Stimulated activated naive B cell treated with anti-CD40 and anti-IgM and Interleukin-4, amounts not matched to agents 10 μg/mL and 1 μg/mL and 100 μg/mL, for 72 hours (primary cell): Measurements from ENCODE around the gene RGS7.
"Not testable (repeated sequence)": the region's sequence is repeated elsewhere in the genome, so short reads cannot be mapped to it uniquely, and the experiment has no call there.

Experiments
- ATAC-seq, 2 donors: fragments of 150-1000 bp; cut with Tn5 transposase; replicated peaks; 2 replicates each; pipeline ENCODE4 v1.10.0; 2021; ENCODE audit warnings: moderate library complexity in 1 of 2
- DNase-seq: peaks from one replicate; pipeline ENCODE4 v3.0.0; 2021
- H3K27ac Mint-ChIP-seq: one replicate; pipeline ENCODE4 v1.8.0; 2022; ENCODE audit warnings: mild to moderate bottlenecking, mixed read lengths
- H3K27me3 Mint-ChIP-seq, 2 donors: one replicate each; pipeline ENCODE4 v1.8.0; 2022; ENCODE audit warnings: mixed read lengths in 2 of 2
- H3K36me3 Mint-ChIP-seq, 2 donors: one replicate each; pipeline ENCODE4 v1.8.0; 2022; ENCODE audit warnings: mixed read lengths in 2 of 2, mild to moderate bottlenecking in 1 of 2
- H3K4me1 Mint-ChIP-seq, 2 donors: one replicate each; pipeline ENCODE4 v1.8.0; 2022; ENCODE audit warnings: mixed read lengths in 2 of 2, mild to moderate bottlenecking in 1 of 2
- H3K4me3 Mint-ChIP-seq, 2 donors: one replicate each; pipeline ENCODE4 v1.8.0; 2022; ENCODE audit warnings: mild to moderate bottlenecking in 2 of 2, mixed read lengths in 2 of 2, moderate library complexity in 1 of 2
- H3K9me3 Mint-ChIP-seq, 2 donors: one replicate each; pipeline ENCODE4 v1.8.0; 2022; ENCODE audit warnings: mixed read lengths in 2 of 2, mild to moderate bottlenecking in 1 of 2

RGS7 gene

DNA sequence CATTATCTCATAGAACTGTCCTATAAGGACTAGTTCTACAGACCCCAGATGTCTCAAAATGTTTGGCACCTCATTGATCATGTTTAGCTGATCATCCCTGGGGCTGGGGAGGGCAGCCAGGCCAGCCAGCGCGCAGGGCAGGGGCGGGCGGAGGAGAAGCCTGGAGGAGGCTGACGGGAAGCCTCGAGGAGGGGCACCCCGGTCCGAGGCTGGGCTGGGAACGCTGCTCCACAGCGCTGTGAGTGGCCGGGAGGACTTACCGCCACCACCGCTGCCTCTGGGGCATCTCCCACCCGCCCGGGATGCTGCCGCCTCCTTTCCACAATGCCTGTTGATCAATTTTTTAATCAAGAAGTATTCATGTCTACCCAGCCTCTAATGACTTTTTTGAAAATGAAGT, 585.6 kb downstream of the RGS7 start:
- no peak for DNase-seq
- no peak for ATAC-seq
- no peak overlapping the region for H3K4me3 Mint-ChIP-seq
- H3K4me1 Mint-ChIP-seq: no peaks in the 10 kb centered on the region
- no peak overlapping the region for H3K27ac Mint-ChIP-seq
- H3K36me3 Mint-ChIP-seq: no peaks in the 10 kb centered on the region
- H3K27me3 Mint-ChIP-seq: no peaks in the 10 kb centered on the region
- H3K9me3 Mint-ChIP-seq: no peaks in the 10 kb centered on the region

DNA sequence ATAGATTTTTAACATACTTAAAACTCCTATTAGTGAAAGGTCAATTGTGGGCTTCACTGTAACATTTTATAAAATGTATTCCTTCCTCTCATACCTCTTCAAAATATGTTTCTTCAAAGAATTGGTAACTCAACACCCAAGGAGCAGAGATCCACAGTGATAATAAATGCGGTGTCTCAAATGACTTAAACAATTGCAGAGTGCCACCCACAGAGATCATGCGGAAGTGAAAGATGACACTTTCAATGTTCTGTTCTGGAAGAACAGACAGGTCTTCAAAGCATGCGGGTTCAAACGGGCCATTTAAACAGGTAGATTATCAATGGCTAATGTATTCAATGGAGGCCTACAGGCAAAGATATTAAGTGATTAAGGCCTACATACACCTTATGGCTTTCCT, 588.0 kb downstream of the RGS7 start:
- H3K4me1 Mint-ChIP-seq: no peaks in the 10 kb centered on the region
- DNase-seq (no peak), ATAC-seq (no peak)
- no peaks in the 10 kb centered on the region for H3K27me3 Mint-ChIP-seq
- no peaks in the 10 kb centered on the region for H3K36me3 Mint-ChIP-seq
- no peak overlapping the region for H3K4me3 Mint-ChIP-seq
- no peak overlapping the region for H3K27ac Mint-ChIP-seq
- no peaks in the 10 kb centered on the region for H3K9me3 Mint-ChIP-seq

DNA sequence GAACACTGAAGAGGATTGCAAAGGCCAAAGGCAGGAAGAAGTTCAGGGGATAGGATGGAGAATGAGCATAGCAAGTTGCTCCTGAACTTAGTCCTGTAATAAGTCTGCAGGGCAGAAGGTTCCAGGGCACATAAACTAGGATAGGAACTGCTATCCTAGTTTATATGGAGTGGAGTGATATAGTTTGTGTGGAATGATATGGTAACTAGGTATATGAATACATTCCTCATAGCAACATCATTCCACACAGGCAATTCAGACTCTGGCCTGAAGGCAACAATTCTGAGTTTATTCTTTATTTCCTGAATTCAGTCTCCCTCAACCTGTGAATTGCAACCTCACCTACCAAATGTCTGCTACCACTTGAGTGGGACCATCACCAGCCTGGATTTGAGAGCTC, 590.2 kb downstream of the RGS7 start:
- H3K9me3 Mint-ChIP-seq: peaks cover 0 to 1% of the 10 kb centered on the region in 2 donors
- DNase-seq (no peak), ATAC-seq (no peak)
- H3K27ac Mint-ChIP-seq: no peak overlapping the region
- no peaks in the 10 kb centered on the region for H3K36me3 Mint-ChIP-seq
- no peaks in the 10 kb centered on the region for H3K27me3 Mint-ChIP-seq
- H3K4me3 Mint-ChIP-seq: no peak overlapping the region
- no peaks in the 10 kb centered on the region for H3K4me1 Mint-ChIP-seq

DNA sequence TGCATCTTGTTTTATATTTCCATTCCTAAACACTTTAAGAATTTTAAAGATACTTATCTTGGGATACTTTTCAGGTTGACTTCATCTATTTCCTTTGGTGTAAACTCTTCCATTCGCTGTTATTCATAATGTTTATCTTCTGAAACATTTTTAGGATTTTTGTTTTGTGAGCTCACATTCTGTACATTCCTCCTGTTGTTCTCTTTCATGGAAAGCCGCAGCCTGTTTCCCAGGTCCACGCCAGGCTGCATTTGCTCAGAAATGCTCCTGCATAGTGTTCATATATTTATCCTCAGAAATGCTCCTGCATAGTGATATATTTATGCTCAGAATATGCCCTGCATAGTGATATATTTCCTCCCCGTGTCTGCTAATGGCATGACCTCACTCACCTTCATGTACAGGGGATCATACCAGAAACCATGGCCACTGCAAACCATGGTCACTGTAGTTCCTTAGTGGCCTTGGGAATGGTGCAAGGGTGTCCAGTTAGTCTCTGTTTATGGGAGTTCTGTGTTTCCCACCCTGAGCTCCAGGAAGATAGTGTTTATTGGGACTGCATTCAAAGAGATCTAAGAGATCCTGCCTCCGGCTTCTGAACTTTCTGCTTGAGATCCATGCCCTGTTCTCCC, 591.2 kb downstream of the RGS7 start:
- Mint-ChIP-seq H3K4me3 (no peak overlapping the region), H3K27ac (no peak overlapping the region), H3K9me3 (peaks cover 0 to 1% of the 10 kb centered on the region in 2 donors), H3K4me1 (no peaks in the 10 kb centered on the region), H3K27me3 (no peaks in the 10 kb centered on the region), H3K36me3 (no peaks in the 10 kb centered on the region)
- no peak for DNase-seq
- no peak for ATAC-seq

DNA sequence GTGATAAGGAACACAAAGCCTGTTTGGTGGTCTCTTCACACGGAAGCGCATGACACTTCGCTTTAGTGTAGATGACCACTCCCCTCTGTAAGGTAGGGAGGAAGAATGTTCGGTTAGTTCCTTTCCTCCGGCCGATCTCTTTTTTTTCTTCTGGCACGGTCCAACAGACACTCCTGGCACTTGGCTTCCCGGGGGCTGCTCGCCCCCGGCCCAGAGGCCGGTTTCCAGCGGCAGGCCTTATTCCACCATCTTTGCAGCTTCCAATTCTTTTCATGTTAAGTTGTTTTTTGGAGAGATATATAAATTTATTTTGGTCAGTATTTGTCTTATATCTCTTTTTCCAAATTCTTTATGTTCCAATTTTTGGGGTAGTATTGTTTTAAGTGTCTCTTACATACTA, 593.2 kb downstream of the RGS7 start:
- H3K36me3 Mint-ChIP-seq: no peaks in the 10 kb centered on the region
- H3K4me1 Mint-ChIP-seq: no peaks in the 10 kb centered on the region
- H3K27me3 Mint-ChIP-seq: no peaks in the 10 kb centered on the region
- H3K9me3 Mint-ChIP-seq: peaks cover 0 to 1% of the 10 kb centered on the region in 2 donors
- ATAC-seq (no peak), DNase-seq (no peak)
- H3K4me3 Mint-ChIP-seq: no peak overlapping the region
- H3K27ac Mint-ChIP-seq: no peak overlapping the region

DNA sequence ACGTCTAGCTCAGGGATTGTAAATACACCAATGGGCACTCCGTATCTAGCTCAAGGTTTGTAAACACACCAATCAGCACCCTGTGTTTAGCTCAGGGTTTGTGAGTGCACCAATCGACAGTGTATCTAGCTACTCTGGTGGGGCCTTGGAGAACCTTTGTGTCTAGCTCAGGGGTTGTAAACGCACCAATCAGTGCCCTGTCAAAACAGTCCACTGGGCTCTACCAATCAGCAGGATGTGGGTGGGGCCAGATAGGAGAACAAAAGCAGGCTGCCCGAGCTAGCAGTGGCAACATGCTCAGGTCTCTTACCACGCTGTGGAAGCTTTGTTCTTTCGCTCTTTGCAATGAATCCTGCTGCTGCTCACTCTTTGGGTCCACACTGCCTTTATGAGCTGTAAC, 593.9 kb downstream of the RGS7 start:
- H3K27me3 Mint-ChIP-seq, ATAC-seq, H3K4me1 Mint-ChIP-seq, DNase-seq, H3K9me3 Mint-ChIP-seq, H3K36me3 Mint-ChIP-seq, H3K27ac Mint-ChIP-seq, H3K4me3 Mint-ChIP-seq: not testable (repeated sequence)

DNA sequence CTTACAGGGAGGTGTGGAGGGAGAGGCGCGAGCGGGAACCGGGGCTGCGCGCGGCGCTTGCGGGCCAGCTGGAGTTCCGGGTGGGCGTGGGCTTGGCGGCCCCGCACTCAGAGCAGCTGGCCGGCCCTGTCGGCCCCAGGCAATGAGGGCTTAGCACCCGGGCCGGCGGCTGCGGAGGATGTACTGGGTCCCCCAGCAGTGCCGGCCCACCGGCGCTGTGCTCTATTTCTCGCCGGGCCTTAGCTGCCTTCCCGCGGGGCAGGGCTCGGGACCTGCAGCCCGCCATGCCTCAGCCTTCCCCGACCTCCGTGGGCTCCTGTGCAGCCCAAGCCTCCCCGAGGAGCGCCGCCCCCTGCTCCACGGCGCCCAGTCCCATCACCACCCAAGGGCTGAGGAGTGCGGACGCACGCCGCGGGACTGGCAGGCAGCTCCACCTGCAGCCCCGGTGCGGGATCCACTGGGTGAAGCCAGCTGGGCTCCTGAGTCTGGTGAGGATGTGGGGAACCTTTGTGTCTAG, 594.5 kb downstream of the RGS7 start:
- H3K27me3 Mint-ChIP-seq, H3K4me3 Mint-ChIP-seq, H3K36me3 Mint-ChIP-seq, H3K27ac Mint-ChIP-seq, H3K4me1 Mint-ChIP-seq, H3K9me3 Mint-ChIP-seq, DNase-seq, ATAC-seq: not testable (repeated sequence)

DNA sequence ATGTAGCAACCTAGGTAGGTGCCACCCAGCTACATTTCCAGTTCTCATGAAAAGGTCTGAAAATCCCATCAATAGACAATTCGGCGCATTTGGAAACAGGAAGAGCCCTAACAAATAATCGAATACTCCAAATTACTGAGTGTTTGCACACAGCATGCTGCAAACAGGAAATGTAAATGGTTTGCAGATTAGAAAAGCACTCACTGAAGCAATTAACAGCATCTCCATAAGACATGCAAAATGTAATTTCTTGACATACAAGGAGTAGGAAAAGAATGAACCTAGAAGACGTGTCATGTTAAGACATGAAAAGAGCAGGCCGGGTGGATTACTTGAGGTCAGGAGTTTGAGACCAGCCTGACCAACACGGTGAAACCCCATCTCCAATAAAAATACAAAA, 598.2 kb downstream of the RGS7 start:
- H3K4me1 Mint-ChIP-seq, ATAC-seq, H3K27me3 Mint-ChIP-seq, H3K4me3 Mint-ChIP-seq, H3K27ac Mint-ChIP-seq, DNase-seq, H3K36me3 Mint-ChIP-seq, H3K9me3 Mint-ChIP-seq: not testable (repeated sequence)

DNA sequence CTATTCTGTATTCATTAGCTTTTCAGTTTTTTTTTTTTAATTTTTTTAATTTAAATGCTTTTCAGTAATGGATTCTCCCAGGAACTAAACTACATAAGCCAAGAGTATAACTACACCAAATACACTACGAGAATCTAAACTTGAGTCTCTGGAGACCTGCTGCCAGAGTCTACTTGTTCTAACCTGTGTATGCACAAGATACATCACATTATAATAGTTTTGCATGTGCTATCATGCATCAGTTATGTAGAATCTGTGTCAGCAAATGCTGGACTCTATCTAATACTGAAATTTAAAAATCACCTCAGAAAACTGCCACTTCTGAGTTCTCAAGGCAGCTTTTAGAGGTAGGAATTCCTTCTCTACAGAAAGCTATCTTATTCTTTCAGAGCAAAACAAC, 598.7 kb downstream of the RGS7 start:
- DNase-seq (no peak), ATAC-seq (no peak)
- H3K4me3 Mint-ChIP-seq: no peak overlapping the region
- peaks cover 3 to 5% of the 10 kb centered on the region in 2 donors for H3K27me3 Mint-ChIP-seq
- H3K9me3 Mint-ChIP-seq: peaks cover 0 to 1% of the 10 kb centered on the region in 2 donors
- H3K36me3 Mint-ChIP-seq: no peaks in the 10 kb centered on the region
- no peak overlapping the region for H3K27ac Mint-ChIP-seq
- no peaks in the 10 kb centered on the region for H3K4me1 Mint-ChIP-seq

DNA sequence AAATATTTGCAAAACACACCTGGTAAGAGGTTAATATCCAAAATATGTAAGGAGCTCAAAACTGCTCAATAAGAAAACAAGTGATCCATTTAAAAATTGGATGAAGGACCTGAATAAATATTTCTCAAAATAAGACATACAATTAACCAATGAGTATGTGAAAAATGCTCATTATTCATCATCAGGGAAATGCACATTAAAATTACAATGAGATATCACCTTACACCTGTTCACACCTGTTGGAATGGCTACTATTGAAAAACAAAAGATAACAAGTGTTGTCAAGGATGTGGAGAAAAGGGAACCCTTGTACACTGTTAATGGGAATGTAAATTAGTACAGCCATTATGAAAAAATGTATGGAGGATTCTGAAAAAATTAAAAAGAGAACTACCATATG, 609.1 kb downstream of the RGS7 start:
- Mint-ChIP-seq H3K9me3 (no peaks in the 10 kb centered on the region), H3K4me1 (no peaks in the 10 kb centered on the region), H3K27me3 (peaks cover 0 to 4% of the 10 kb centered on the region in 2 donors), H3K27ac (no peak overlapping the region), H3K36me3 (no peaks in the 10 kb centered on the region), H3K4me3 (no peak overlapping the region)
- DNase-seq (no peak), ATAC-seq (no peak)

DNA sequence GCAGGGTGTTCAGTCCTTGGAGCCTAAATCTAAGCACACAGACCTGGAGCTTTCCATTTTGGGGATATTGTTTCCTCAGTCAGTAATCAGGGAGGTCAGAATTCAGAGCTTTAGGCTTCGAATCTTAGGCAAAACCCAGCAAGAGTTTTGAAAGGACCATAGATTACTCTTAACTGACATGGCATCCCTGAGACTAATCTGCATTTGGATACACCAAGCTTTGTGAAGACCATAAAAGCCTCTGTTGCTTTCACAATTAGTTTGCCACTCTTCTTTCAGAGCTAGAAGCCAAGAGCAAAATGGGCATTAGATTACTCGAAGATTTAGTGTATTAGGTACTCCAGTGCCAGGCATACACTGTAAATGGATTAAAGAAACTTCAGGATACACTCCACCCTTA, 613.3 kb downstream of the RGS7 start:
- H3K9me3 Mint-ChIP-seq: no peaks in the 10 kb centered on the region
- ATAC-seq: no peak
- peaks cover 0 to 4% of the 10 kb centered on the region in 2 donors for H3K27me3 Mint-ChIP-seq
- DNase-seq: no peak
- H3K36me3 Mint-ChIP-seq: no peaks in the 10 kb centered on the region
- H3K27ac Mint-ChIP-seq: no peak overlapping the region
- no peak overlapping the region for H3K4me3 Mint-ChIP-seq
- no peaks in the 10 kb centered on the region for H3K4me1 Mint-ChIP-seq

DNA sequence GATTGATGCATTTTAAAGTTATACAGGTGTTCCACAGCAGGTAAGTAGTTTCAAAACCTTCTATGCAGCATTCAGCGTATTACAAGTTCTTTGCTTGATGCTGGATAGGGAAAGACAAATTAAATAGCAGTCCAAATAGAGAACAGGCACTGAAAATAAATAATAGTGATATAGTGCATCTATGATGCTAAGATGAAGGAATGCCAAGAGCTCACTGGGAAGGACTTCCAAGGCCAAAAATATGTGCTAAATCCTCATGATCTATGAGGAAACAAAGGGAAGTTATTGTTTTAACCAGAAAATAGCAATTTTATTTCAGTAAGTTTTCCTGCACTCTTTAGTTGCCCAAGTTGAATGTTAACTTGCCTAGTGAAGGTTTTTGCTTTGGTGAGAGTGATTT, 617.3 kb downstream of the RGS7 start:
- no peaks in the 10 kb centered on the region for H3K9me3 Mint-ChIP-seq
- ATAC-seq: no peak
- H3K36me3 Mint-ChIP-seq: no peaks in the 10 kb centered on the region
- H3K27ac Mint-ChIP-seq: no peak overlapping the region
- DNase-seq: no peak
- H3K4me1 Mint-ChIP-seq: no peaks in the 10 kb centered on the region
- no peak overlapping the region for H3K4me3 Mint-ChIP-seq
- H3K27me3 Mint-ChIP-seq: no peaks in the 10 kb centered on the region

DNA sequence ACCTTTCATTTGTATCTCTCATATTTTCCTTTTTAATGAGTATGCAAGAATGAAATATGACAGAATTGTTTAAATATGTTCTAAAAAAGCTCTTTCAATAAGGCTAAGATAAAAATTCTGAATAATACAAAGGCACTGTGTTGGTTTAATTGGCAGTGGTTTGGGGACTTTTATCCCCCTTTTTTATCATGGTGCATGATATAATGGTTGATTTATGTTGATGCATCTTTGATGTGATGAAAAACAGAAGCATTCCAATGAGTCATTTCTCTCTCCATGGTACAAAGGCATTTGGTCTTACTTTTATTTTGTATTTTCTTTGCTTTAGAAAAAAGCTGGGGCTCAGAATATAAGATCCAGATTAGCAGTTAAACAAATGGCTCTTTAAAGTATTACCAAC, 617.9 kb downstream of the RGS7 start:
- ATAC-seq (no peak), DNase-seq (no peak)
- Mint-ChIP-seq H3K27me3 (no peaks in the 10 kb centered on the region), H3K4me1 (no peaks in the 10 kb centered on the region), H3K36me3 (no peaks in the 10 kb centered on the region), H3K4me3 (no peak overlapping the region), H3K9me3 (peaks cover 0 to 1% of the 10 kb centered on the region in 2 donors), H3K27ac (no peak overlapping the region)

DNA sequence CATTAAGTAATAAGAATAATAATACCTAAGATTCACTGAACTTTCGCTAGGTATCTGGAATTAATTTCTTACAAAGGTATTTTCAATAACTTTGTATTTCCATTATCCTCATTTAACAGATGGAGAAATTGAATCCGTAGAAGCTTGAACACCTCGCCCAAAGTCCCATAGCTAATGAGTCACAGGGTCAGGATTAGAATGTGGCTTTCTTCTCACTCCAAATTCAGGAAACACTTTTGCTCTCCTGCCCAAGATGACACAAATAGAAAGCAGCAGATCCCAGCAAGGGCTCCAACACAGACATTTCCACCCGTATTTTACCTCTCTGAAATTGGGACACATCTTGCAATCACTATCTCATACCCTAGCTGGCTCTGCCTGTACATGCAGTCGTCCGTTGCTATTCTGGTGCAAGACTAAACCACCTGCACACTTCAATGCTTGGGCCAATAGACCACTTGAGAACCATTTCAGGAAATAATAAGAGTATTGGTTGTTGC, 619.2 kb downstream of the RGS7 start:
- ATAC-seq (no peak), DNase-seq (no peak)
- Mint-ChIP-seq H3K27ac (no peak overlapping the region), H3K4me3 (no peak overlapping the region), H3K36me3 (no peaks in the 10 kb centered on the region), H3K4me1 (no peaks in the 10 kb centered on the region), H3K9me3 (peaks cover 0 to 1% of the 10 kb centered on the region in 2 donors), H3K27me3 (no peaks in the 10 kb centered on the region)

DNA sequence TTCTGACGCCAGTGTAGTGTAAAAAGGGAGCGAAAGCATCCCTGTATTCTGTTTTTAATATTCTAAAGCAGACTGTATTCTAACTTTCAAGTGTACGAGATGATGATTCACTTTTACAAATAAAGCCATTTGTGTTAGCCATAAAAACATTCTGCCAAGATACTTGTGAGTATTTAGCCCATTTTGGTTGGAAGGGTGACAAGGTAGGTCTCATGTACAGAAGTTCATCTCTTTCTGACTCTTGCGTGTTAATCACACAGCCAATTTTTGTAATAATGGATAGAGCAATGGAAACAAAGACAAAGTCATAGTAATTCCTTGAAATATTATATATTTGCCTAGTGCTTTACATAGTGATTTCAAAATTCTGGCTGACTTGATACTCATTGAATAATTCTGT, 619.7 kb downstream of the RGS7 start:
- no peaks in the 10 kb centered on the region for H3K4me1 Mint-ChIP-seq
- peaks cover 0 to 1% of the 10 kb centered on the region in 2 donors for H3K9me3 Mint-ChIP-seq
- ATAC-seq: no peak
- no peak for DNase-seq
- peaks cover 1 to 2% of the 10 kb centered on the region in 2 donors for H3K27me3 Mint-ChIP-seq
- no peak overlapping the region for H3K27ac Mint-ChIP-seq
- H3K4me3 Mint-ChIP-seq: no peak overlapping the region
- H3K36me3 Mint-ChIP-seq: no peaks in the 10 kb centered on the region

DNA sequence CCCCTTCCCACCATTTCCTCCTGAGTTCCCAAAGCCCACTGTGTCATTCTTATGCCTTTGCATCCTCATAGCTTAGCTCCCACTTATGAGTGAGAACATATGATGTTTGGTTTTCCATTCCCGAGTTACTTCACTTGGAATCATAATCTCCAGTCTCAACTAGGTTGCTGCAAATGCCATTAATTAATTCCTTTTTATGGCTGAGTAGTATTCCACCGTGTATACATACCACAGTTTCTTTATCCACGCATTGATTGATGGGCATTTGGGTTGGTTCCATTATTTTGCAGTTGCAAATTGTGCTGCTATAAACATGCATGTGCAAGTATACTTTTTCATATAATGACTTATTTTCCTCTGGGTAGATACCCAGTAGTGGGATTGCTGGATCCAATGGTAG, 622.3 kb downstream of the RGS7 start:
- not testable (repeated sequence) for H3K27me3 Mint-ChIP-seq, DNase-seq, H3K4me1 Mint-ChIP-seq, H3K27ac Mint-ChIP-seq, H3K36me3 Mint-ChIP-seq, ATAC-seq, H3K9me3 Mint-ChIP-seq, H3K4me3 Mint-ChIP-seq
